NCI-H1092 treated with DMSO at 0.1 percent for 48 hours (cell line): ENCODE results near the gene DBP.
"Not testable (repeated sequence)": the region's sequence is repeated elsewhere in the genome, so short reads cannot be mapped to it uniquely, and the experiment has no call there.

Experiments used
- DNase-seq: peaks from one replicate; lab custom pipeline; 2025; lab: John Stamatoyannopoulos, UW

Gene DBP

GRCh38 chr19:48665786-48666185 is 28.6 kb upstream of the DBP start:
- no peak for DNase-seq

- DNase-seq: no peak
These were observed 27.3 kb upstream of the DBP start for GRCh38 chr19:48664476-48664875.

GRCh38 chr19:48663667-48664066 is 26.5 kb upstream of the DBP start:
- no peak for DNase-seq

GRCh38 chr19:48661711-48662090 is 24.5 kb upstream of the DBP start:
- DNase-seq: no peak

GRCh38 chr19:48660852-48661710 is 23.9 kb upstream of the DBP start:
- peak; percentile 83 for DNase-seq

DNA sequence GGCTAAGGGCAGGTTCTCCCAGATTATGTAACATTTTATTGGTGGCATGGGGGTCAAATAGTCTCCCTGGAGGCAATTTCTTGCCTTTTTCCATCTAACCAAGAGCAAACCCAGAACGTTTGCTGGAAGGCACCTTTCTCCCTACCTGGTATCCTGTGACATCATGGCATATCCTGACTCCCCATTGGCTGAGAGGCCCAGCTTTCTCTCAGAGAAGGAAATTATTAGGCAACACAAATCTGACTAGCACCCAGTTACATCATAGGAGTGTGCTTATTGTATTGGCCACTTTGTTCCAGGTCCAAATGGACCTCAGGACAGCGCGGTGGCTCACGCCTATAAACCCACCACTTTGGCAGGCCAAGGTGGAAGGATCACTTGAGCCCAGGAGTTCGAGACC is 22.6 kb upstream of the DBP start:
- no peak for DNase-seq

GRCh38 chr19:48658483-48658882 is 21.3 kb upstream of the DBP start:
- DNase-seq: no peak

- DNase-seq: not testable (repeated sequence)
These were observed 20.6 kb upstream of the DBP start for GRCh38 chr19:48657828-48658227.

- no peak for DNase-seq
These were observed 19.8 kb upstream of the DBP start for GRCh38 chr19:48656840-48657474.

DNA sequence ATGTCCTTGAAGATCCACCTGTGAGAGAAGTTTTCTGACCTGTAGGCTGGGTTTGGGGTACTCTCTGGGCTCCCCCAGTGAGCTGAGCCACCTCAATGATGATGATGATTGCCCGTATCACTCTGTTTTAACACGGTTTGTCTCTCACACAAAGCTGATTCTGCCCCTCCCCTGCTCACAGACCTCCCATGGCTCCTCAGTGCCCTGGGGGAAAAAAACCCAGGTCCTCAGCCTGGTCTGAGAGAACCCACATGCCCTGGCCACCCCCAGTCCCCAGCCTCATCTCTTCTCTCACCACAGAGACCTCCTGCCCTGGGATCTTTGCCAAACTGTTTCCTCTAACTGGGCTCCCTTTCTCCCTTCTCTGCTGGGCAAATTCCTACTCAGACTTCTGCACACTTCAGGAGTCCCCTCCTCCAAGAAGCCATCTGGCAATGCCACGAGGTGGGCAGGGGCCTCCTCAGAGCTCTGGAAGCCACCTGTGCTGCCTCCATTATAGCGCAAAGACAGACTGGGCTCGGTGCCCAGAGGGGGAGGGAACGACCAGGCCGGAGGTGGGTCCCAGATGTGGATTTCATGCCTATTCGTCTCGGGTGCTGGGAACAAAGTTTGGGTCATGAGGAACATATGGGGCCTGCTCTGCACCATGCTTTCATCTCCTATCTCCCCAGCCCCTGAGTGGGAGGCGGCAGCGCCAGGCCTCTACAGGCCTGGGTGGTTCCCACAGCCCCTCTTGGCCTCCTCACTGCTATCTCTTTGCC is 17.3 kb upstream of the DBP start:
- DNase-seq: peak; percentile 11

DNA sequence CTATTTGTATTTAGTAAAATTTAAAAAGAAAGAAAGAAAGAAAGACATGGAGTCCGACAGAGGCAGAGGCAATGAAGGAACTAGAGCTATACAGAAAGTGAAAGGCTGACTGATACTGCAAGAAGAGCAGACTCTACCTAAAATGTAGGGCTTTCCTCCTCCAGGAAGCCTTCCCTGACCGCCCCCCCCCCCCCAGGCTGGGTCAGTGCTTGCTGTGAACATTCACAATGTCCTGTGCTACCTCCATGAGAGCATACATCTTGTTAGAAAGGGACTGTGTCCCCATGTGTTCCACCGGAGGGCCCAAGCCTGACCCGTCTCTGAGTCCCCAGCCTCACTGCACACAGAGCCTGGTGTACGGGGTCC is 14.5 kb upstream of the DBP start:
- no peak for DNase-seq

DNA sequence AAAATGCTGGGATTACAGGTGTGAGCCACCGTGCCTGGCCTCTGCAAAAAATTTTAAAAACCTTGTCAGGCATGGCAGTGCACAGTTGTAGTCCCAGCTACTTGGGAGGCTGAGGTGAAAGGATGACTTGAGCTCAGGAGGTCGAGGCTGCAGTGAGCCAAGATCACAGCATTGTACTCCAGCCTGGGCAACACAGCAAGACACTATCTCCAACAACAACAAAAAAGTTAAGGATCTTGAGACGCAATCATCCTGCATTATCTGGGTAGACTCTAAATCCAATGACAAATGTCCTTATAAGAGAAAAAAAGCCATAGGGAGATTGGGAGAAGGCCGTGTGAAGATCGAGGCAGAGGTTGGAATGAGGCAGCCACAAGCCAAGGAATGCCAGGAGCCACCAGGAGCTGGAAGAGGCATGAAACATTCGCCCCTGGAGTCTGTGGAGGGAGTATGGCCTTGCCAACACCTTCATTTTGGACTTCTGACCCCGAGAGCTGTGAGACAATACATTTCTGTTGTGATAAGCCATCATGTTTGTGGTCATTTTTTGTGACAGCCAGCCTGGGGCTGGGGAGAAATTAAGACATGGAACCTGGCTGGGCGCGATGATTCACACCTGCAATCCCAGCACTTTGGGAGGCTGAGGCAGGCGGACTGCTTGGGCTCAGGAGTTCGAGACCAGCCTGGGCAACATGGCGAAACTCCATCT is 13.9 kb upstream of the DBP start:
- no peak for DNase-seq

- DNase-seq: no peak
These were observed 11.0 kb upstream of the DBP start for GRCh38 chr19:48648134-48648533.

- DNase-seq: no peak
These were observed 9.6 kb upstream of the DBP start for GRCh38 chr19:48646722-48647216.

DNA sequence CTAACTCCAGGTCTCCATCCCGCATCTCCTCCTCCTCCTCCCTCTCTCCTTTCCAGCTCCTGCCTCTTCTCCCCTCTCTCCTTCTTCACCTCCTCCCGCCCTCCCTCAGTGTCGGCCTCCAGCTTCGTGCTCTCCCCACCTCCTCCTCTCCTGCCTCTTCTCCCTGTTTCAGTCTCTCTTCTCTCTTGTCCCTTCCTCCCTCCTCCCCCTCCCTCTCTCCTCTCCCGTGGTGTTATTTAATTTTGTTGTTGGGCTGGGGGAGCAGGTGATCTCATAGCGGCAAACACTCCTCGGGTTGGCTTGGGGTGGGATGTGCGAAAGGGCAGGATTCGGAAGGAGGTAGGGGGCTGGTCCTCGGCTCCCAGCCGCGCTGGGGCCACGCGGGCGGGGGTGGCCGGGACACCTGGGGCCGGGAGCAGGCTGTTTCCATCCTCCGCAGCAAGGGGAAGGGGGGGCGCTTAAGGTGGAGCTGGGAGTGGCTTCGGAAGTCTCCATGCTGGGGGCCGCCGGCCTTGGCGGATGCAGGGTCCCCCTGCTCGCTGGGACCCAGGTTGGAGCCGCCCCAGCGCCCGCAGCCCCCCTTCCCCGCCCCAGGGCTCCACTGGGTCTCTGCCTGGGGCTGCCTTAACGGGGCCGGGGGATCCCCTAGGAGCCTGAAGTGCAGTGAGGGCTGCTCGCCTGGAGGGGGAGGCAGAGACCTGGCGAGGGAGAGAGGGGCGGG is 9.0 kb upstream of the DBP start, which contains the start of gene CA11:
CA11 (minus strand) TSS at position 187 of the 721 bp plus-strand sequence. CDS start 555 bp downstream, outside the sequence.
- peak; percentile 81 for DNase-seq

GRCh38 chr19:48645620-48646000 is 8.4 kb upstream of the DBP start:
- DNase-seq: no peak

- peak; percentile 31 for DNase-seq
These were observed 7.8 kb upstream of the DBP start for GRCh38 chr19:48644839-48645619.

DNA sequence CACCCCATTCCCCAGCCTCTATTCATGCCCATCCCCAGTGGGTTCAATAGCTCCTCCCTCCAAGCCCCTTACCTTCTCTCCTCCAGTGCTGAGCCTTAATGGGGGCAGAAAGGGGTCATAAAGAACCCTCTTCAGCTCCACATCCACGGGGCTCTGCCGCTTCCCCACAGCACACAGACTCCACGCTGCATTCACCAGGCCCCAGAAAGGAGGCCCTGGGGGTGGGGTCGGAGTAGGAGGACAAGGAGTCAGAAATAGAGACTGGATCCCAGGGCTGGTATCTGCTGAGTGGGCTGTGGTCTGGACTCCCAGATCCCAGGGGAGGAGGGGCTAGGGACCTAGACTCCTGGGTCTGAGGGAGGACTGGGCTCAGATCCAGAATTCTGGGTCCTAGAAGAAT is 7.2 kb upstream of the DBP start:
- DNase-seq: no peak

GRCh38 chr19:48642862-48643261 is 5.7 kb upstream of the DBP start:
- no peak for DNase-seq

GRCh38 chr19:48641850-48642249 is 4.7 kb upstream of the DBP start:
- DNase-seq: no peak
